ENCODE data around the gene THAP7. TPM values are rescaled to one million over a fixed set of nuclear protein-coding genes. Genes with fewer than 3 reads are reported as not detected.

The THAP7 gene
- total RNA-seq, 1 experiment from 2014 or later, result 27.7 TPM

DNA sequence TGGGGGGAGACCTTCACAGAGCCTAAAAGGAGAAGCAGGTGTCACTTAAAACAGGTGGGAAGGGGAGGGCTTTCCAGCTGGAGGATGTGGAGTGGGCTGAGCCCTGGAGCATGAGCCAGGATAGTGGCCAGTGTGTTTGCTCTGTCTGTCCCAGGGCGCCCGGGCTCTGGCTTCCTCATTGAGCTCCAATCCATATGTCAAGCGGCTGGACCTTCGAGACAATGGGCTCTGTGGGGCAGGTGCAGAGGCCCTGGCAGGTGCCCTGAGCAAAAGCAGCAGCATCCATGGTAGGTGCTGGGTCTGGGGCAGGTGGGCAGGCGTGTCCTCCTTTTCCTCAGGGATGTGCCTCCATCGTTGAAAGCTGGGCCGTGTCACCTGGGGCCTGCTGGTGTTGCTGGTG is 45.8 kb upstream of the THAP7 start:
- no TSS peak for BruUV-seq (replicated peaks)
- Histone ChIP-seq H3K4me2 (ENCODE audit: low read length) (no peak overlapping the region), H3K9ac (ENCODE audit: low read length) (no peak overlapping the region), H3K4me1 (ENCODE audit: control insufficient read depth in 1 of 2, insufficient read depth in 2 of 2, low read length in 2 of 2) (peaks cover 0 to 24% of the 10 kb centered on the region in 2 experiments; a peak in 2 of 4 replicates), H3K4me3 (replicated peaks in 1 of 2; ENCODE audit: low read depth in 1 of 2, low read length in 2 of 2) (no peak overlapping the region), H3K9me3 (ENCODE audit: control insufficient read depth in 1 of 2, insufficient read depth in 1 of 2, low read depth in 1 of 2, low read length in 2 of 2) (no peaks in the 10 kb centered on the region), H3K27ac (ENCODE audit: low read depth, low read length) (no peak overlapping the region), H3K9me2 (ENCODE audit: insufficient read depth) (no peaks in the 10 kb centered on the region), H3K79me2 (ENCODE audit: insufficient read depth, low read length) (no peaks in the 10 kb centered on the region), H4K20me1 (ENCODE audit: insufficient read depth) (no peaks in the 10 kb centered on the region), H3K36me3 (ENCODE audit: control insufficient read depth in 1 of 2, insufficient read depth in 2 of 2, low read length in 2 of 2) (no peaks in the 10 kb centered on the region), H3K27me3 (ENCODE audit: insufficient read depth, low read length) (no peaks in the 10 kb centered on the region), H2AFZ (ENCODE audit: low read depth, low read length, poor library complexity, severe bottlenecking) (no peak overlapping the region)
- intact Hi-C loops (cut with micrococcal nuclease), result no loop called here
- ChIA-PET RAD21 (ENCODE audit: low non-redundant PET in 1 of 2, low total read pairs in 2 of 2, uncharacterized antibody in 2 of 2, unreplicated experiment in 2 of 2) (no interaction called here), CTCF (interaction anchor here (1.6 kb wide), 1 partner anchor 55 kb away, joined by 3 read pairs; no protein-coding TSS in a partner anchor), POLR2A (no interaction called here)
- no peak for DNase-seq (ENCODE audit: low read depth, low spot score)
- no peak for ATAC-seq
- no peak for TF ChIP-seq POLR2A (IDR thresholded peaks at IDR 0.05; ENCODE audit: borderline replicate concordance, extremely low read depth, insufficient read depth, insufficient read length)
- no peak for TF ChIP-seq TCF7L2 (IDR thresholded peaks at IDR 0.05; ENCODE audit: borderline replicate concordance, extremely low read depth, insufficient read depth, insufficient read length)
- TF ChIP-seq POLR2AphosphoS5 (IDR thresholded peaks at IDR 0.05; ENCODE audit: low read depth, low read length), result no peak
- no peak for TF ChIP-seq SRF (IDR thresholded peaks at IDR 0.05; ENCODE audit: low read depth)
- no peak for TF ChIP-seq YY1 (IDR thresholded peaks at IDR 0.05; ENCODE audit: extremely low read depth, insufficient replicate concordance, low read depth, low read length)

DNA sequence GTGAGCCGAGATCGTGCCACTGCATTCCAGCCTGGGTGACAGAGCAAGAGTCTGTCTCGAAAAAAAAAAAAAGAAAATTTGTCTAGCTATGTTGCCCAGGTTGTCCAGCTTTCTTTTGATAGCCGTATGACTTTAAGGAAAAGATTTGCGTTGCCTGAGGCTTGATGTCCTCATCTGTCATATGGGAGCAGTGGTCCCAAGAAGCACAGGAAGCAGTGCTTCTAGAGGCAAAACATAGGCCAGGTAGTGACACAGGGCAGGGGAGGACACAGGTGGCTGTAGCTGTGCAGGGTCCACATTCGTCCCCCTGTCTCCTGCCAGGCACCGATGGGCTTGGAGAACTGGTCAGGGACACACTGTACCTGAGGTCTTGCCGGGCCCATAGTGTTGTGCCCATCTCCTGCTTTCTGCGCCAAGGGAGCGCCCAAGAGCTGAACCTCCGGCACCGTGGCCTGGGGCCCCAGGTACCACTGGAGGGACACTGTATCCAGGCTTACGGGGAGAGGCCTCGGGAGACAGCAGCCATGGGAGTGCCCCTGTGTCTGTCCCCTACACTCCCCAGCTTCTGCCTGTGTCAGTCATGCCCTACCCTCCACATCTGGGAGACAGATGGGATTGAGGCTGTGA is 45.2 kb upstream of the THAP7 start:
- Histone ChIP-seq H3K4me1 (ENCODE audit: control insufficient read depth in 1 of 2, insufficient read depth in 2 of 2, low read length in 2 of 2) (peaks cover 0 to 25% of the 10 kb centered on the region in 2 experiments; a peak in 2 of 4 replicates), H3K9me2 (ENCODE audit: insufficient read depth) (no peaks in the 10 kb centered on the region), H3K36me3 (ENCODE audit: control insufficient read depth in 1 of 2, insufficient read depth in 2 of 2, low read length in 2 of 2) (no peaks in the 10 kb centered on the region), H2AFZ (ENCODE audit: low read depth, low read length, poor library complexity, severe bottlenecking) (no peak overlapping the region), H3K27me3 (ENCODE audit: insufficient read depth, low read length) (no peaks in the 10 kb centered on the region), H3K79me2 (ENCODE audit: insufficient read depth, low read length) (no peaks in the 10 kb centered on the region), H3K9me3 (ENCODE audit: control insufficient read depth in 1 of 2, insufficient read depth in 1 of 2, low read depth in 1 of 2, low read length in 2 of 2) (no peaks in the 10 kb centered on the region), H3K4me3 (replicated peaks in 1 of 2; ENCODE audit: low read depth in 1 of 2, low read length in 2 of 2) (no peak overlapping the region), H3K27ac (ENCODE audit: low read depth, low read length) (no peak overlapping the region), H4K20me1 (ENCODE audit: insufficient read depth) (no peaks in the 10 kb centered on the region), H3K9ac (ENCODE audit: low read length) (no peak overlapping the region), H3K4me2 (ENCODE audit: low read length) (no peak overlapping the region)
- TF ChIP-seq SRF (IDR thresholded peaks at IDR 0.05; ENCODE audit: low read depth) (no peak), EGR1 (IDR thresholded peaks at IDR 0.05; ENCODE audit: low read depth) (no peak), SIN3A (IDR thresholded peaks at IDR 0.05; ENCODE audit: low read depth) (no peak), EZH2phosphoT487 (IDR thresholded peaks at IDR 0.05; ENCODE audit: borderline replicate concordance) (no peak), ZFX (IDR thresholded peaks at IDR 0.05) (no peak), EZH2 (IDR thresholded peaks at IDR 0.05) (no peak), SP1 (IDR thresholded peaks at IDR 0.05; ENCODE audit: low read depth) (no peak)
- TF ChIP-seq, protein P1, sequence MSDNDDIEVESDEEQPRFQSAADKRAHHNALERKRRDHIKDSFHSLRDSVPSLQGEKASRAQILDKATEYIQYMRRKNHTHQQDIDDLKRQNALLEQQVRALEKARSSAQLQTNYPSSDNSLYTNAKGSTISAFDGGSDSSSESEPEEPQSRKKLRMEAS (IDR thresholded peaks at IDR 0.05), result no peak
- TF ChIP-seq, protein P2, sequence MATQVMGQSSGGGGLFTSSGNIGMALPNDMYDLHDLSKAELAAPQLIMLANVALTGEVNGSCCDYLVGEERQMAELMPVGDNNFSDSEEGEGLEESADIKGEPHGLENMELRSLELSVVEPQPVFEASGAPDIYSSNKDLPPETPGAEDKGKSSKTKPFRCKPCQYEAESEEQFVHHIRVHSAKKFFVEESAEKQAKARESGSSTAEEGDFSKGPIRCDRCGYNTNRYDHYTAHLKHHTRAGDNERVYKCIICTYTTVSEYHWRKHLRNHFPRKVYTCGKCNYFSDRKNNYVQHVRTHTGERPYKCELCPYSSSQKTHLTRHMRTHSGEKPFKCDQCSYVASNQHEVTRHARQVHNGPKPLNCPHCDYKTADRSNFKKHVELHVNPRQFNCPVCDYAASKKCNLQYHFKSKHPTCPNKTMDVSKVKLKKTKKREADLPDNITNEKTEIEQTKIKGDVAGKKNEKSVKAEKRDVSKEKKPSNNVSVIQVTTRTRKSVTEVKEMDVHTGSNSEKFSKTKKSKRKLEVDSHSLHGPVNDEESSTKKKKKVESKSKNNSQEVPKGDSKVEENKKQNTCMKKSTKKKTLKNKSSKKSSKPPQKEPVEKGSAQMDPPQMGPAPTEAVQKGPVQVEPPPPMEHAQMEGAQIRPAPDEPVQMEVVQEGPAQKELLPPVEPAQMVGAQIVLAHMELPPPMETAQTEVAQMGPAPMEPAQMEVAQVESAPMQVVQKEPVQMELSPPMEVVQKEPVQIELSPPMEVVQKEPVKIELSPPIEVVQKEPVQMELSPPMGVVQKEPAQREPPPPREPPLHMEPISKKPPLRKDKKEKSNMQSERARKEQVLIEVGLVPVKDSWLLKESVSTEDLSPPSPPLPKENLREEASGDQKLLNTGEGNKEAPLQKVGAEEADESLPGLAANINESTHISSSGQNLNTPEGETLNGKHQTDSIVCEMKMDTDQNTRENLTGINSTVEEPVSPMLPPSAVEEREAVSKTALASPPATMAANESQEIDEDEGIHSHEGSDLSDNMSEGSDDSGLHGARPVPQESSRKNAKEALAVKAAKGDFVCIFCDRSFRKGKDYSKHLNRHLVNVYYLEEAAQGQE (IDR thresholded peaks at IDR 0.05; ENCODE audit: low read depth), result no peak
- TF ChIP-seq, protein P3, sequence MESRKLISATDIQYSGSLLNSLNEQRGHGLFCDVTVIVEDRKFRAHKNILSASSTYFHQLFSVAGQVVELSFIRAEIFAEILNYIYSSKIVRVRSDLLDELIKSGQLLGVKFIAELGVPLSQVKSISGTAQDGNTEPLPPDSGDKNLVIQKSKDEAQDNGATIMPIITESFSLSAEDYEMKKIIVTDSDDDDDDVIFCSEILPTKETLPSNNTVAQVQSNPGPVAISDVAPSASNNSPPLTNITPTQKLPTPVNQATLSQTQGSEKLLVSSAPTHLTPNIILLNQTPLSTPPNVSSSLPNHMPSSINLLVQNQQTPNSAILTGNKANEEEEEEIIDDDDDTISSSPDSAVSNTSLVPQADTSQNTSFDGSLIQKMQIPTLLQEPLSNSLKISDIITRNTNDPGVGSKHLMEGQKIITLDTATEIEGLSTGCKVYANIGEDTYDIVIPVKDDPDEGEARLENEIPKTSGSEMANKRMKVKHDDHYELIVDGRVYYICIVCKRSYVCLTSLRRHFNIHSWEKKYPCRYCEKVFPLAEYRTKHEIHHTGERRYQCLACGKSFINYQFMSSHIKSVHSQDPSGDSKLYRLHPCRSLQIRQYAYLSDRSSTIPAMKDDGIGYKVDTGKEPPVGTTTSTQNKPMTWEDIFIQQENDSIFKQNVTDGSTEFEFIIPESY (IDR thresholded peaks at IDR 0.05; ENCODE audit: extremely low read depth, insufficient replicate concordance, low read length), result no peak
- TF ChIP-seq, protein P4, sequence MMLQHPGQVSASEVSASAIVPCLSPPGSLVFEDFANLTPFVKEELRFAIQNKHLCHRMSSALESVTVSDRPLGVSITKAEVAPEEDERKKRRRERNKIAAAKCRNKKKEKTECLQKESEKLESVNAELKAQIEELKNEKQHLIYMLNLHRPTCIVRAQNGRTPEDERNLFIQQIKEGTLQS (IDR thresholded peaks at IDR 0.05), result no peak
- ATAC-seq, result no peak
- ChIA-PET CTCF (interaction anchor here (1.6 kb wide), 1 partner anchor 56 kb away, joined by 3 read pairs; no protein-coding TSS in a partner anchor), RAD21 (ENCODE audit: low non-redundant PET in 1 of 2, low total read pairs in 2 of 2, uncharacterized antibody in 2 of 2, unreplicated experiment in 2 of 2) (no interaction called here), POLR2A (no interaction called here)
- BruUV-seq (replicated peaks), result no TSS peak
- intact Hi-C loops (cut with micrococcal nuclease), result no loop called here
- DNase-seq (ENCODE audit: low read depth, low spot score), result no peak

All from HCT116 (cell line).